ENCODE results near the gene APOA4. TPM values are rescaled to one million over a fixed set of nuclear protein-coding genes. Genes with fewer than 3 reads are reported as not detected.

The APOA4 gene
- total and polyA plus RNA-seq, 2 of the 13 experiments (the other 11 are each of a cell fraction or from before 2014, with no cell fraction given), result 3.8 to 7.2 TPM

DNA sequence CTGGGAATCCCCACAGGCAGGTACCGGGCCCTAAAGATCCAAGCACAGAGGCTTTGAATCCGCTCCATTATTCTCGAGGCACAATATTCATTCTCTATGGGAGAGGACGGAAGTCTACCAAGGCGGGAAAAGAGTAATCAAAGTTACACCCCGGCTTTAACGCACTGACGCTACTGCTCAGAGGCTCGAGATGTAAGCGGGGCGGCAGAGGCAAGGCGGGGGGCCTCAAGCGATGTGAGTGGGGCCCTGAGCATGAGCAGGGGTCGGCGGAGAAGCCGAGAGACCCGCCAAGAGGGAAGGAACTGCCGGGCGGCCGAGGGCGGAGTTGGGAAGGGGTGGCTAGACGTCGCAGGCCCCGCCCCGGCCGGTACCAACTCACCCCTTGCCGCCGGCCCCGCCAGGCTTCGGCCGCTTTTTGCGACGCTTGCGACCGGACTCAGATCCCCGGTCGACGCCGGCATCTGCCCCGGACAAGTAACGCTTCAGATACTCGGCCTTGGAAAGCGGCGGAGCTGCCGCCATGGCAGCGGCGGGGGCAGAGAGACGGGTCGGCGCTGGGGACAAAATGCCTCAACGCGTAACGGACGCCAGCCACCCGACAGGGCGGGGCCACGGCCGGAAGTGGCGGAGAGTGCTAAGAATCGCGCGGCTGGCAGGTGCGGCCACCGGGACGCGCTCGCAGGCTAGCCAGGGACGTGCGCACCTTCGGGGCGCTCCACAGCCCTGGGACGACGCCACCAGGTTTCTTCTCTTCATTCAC is 50.5 kb downstream of the APOA4 start, which contains the start of gene BUD13 (continued):
- TF ChIP-seq HES4 (CRISPR knock-in tag; IDR thresholded peaks at IDR 0.05; ENCODE audit: borderline replicate concordance), result 0 out of 2 replicates have a peak, but pooled peaks have one; percentile 64
- no peak for TF ChIP-seq NFRKB (IDR thresholded peaks at IDR 0.05)
- TF ChIP-seq GATAD2A (CRISPR knock-in tag; IDR thresholded peaks at IDR 0.05), result peak; percentile 71
- TF ChIP-seq, protein P1, sequence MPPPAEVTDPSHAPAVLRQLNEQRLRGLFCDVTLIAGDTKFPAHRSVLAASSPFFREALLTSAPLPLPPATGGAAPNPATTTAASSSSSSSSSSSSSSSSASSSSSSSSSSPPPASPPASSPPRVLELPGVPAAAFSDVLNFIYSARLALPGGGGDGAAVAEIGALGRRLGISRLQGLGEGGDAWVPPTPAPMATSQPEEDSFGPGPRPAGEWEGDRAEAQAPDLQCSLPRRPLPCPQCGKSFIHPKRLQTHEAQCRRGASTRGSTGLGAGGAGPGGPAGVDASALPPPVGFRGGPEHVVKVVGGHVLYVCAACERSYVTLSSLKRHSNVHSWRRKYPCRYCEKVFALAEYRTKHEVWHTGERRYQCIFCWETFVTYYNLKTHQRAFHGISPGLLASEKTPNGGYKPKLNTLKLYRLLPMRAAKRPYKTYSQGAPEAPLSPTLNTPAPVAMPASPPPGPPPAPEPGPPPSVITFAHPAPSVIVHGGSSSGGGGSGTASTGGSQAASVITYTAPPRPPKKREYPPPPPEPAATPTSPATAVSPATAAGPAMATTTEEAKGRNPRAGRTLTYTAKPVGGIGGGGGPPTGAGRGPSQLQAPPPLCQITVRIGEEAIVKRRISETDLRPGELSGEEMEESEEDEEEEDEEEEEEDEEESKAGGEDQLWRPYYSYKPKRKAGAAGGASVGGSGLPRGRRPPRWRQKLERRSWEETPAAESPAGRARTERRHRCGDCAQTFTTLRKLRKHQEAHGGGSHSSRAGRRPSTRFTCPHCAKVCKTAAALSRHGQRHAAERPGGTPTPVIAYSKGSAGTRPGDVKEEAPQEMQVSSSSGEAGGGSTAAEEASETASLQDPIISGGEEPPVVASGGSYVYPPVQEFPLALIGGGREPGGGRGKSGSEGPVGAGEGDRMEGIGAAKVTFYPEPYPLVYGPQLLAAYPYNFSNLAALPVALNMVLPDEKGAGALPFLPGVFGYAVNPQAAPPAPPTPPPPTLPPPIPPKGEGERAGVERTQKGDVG (CRISPR knock-in tag; IDR thresholded peaks at IDR 0.05; ENCODE audit: borderline replicate concordance), result peak; percentile 91
- TF ChIP-seq MATR3 (CRISPR knock-in tag; IDR thresholded peaks at IDR 0.05), result no peak
- TF ChIP-seq YEATS4 (CRISPR knock-in tag; IDR thresholded peaks at IDR 0.05; ENCODE audit: borderline replicate concordance), result peak; percentile 91; the same call in 1 of the 2 replicates
- no peak for TF ChIP-seq CREBL2 (CRISPR knock-in tag; IDR thresholded peaks at IDR 0.05; ENCODE audit: borderline replicate concordance)
- TF ChIP-seq ELF4 (CRISPR knock-in tag; IDR thresholded peaks at IDR 0.05; ENCODE audit: borderline replicate concordance), result 0 out of 2 replicates have a peak, but pooled peaks have one; percentile 59
- peak; percentile 88 for TF ChIP-seq FOXK1 (CRISPR knock-in tag; IDR thresholded peaks at IDR 0.05; ENCODE audit: borderline replicate concordance, low read depth)
- TF ChIP-seq ESRRA (CRISPR knock-in tag; IDR thresholded peaks at IDR 0.05; ENCODE audit: low read depth), result peak; percentile 79; the same call in 1 of the 2 replicates
- peak; percentile 71 for TF ChIP-seq TAF15 (IDR thresholded peaks at IDR 0.05; ENCODE audit: low read depth, low read length, poor library complexity, severe bottlenecking)
- no peak for TF ChIP-seq CHD2 (IDR thresholded peaks at IDR 0.05; ENCODE audit: low read depth, low read length)
- no peak; the same call in 1 of the 2 replicates for TF ChIP-seq ZNF790 (CRISPR knock-in tag; IDR thresholded peaks at IDR 0.05; ENCODE audit: borderline replicate concordance)
- peak; percentile 73; the same call in 1 of the 2 replicates for TF ChIP-seq ZNF335 (CRISPR knock-in tag; IDR thresholded peaks at IDR 0.05)
- TF ChIP-seq FOXP4 (CRISPR knock-in tag; IDR thresholded peaks at IDR 0.05), result peak; percentile 44; the same call in 1 of the 2 replicates
- TF ChIP-seq GTF2F1 (IDR thresholded peaks at IDR 0.05; ENCODE audit: low read length), result 0 out of 2 replicates have a peak, but pooled peaks have one; percentile 30
- no peak for TF ChIP-seq TCF12 (IDR thresholded peaks at IDR 0.05)
- TF ChIP-seq TCF12 (CRISPR knock-in tag; IDR thresholded peaks at IDR 0.05), result peak; percentile 51; the same call in 1 of the 2 replicates
- peak; percentile 95 for TF ChIP-seq REPIN1 (CRISPR knock-in tag; IDR thresholded peaks at IDR 0.05; ENCODE audit: borderline replicate concordance, low read depth)
- TF ChIP-seq ZNF232 (CRISPR knock-in tag; IDR thresholded peaks at IDR 0.05; ENCODE audit: borderline replicate concordance), result peak; percentile 88; the same call in 1 of the 2 replicates
- TF ChIP-seq, protein P2, sequence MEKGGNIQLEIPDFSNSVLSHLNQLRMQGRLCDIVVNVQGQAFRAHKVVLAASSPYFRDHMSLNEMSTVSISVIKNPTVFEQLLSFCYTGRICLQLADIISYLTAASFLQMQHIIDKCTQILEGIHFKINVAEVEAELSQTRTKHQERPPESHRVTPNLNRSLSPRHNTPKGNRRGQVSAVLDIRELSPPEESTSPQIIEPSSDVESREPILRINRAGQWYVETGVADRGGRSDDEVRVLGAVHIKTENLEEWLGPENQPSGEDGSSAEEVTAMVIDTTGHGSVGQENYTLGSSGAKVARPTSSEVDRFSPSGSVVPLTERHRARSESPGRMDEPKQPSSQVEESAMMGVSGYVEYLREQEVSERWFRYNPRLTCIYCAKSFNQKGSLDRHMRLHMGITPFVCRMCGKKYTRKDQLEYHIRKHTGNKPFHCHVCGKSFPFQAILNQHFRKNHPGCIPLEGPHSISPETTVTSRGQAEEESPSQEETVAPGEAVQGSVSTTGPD (CRISPR knock-in tag; IDR thresholded peaks at IDR 0.05), result 0 out of 2 replicates have a peak, but pooled peaks have one; percentile 17

Measured in HepG2 (cell line).